GM21367 (cell line): ENCODE measurements around the gene EEF1AKMT4.
A peak's percentile ranks its signal among the peaks of the same experiment; 100 is the strongest.

ENCODE experiments used
- ATAC-seq: cut with Tn5 transposase; IDR thresholded peaks from one replicate; pipeline ENCODE4 v1.9.1; 2021; ENCODE audit not compliant: unreplicated experiment

EEF1AKMT4 gene

GRCh38 chr3:184296616-184297015 is 47.1 kb downstream of the EEF1AKMT4 start:
- no peak for ATAC-seq

- peak; percentile 81 for ATAC-seq
Observed at GRCh38 chr3:184298759-184299487, 49.5 kb downstream of the EEF1AKMT4 start, which contains the start of gene PSMD2. Gene PSMD2 (plus strand): TSS chr3:184299241. CDS start chr3:184299267, 26 bp downstream.

GRCh38 chr3:184299488-184300377 is 50.3 kb downstream of the EEF1AKMT4 start:
- no peak for ATAC-seq

- no peak for ATAC-seq
Observed at GRCh38 chr3:184300378-184300720, 50.9 kb downstream of the EEF1AKMT4 start.

DNA sequence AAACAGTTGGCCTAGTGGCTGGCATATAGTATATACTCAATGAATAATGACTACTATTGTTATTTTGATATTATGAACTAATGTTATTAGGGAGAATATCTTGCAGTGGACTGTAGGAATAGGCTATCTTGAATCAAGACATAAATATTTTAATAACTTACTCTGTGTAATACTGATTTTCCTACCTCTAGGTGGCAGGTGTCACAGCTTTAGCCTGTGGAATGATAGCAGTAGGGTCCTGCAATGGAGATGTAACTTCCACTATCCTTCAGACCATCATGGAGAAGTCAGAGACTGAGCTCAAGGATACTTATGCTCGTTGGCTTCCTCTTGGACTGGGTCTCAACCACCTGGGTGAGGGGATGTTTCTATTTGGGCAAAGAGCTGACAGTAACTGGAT is 56.1 kb downstream of the EEF1AKMT4 start:
- no peak for ATAC-seq

- ATAC-seq: no peak
Observed at GRCh38 chr3:184306341-184306972, 57.0 kb downstream of the EEF1AKMT4 start.

DNA sequence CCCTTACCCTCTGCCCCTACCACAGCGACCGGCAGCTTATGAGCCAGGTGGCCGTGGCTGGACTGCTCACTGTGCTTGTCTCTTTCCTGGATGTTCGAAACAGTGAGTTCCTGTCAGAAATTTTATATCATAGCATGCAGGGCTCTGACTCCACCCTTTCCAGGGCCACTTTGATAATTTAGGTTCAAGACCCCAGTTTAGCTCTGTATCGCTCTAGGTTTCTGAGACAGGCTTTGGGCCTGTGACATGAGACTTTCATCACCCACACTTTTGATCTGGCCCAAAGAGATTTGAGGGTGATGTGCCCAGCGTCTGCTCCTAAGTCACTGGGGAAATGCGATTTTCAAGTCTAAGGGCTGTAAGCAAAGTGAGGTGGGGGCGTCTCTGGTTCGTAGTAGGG is 58.4 kb downstream of the EEF1AKMT4 start:
- no peak for ATAC-seq
